Glomerular visceral epithelial cell (primary cell): ENCODE results near the gene STPG1.
A peak's percentile ranks its signal among the peaks of the same experiment; 100 is the strongest.
"Not testable (repeated sequence)": the region's sequence is repeated elsewhere in the genome, so short reads cannot be mapped to it uniquely, and the experiment has no call there.

ENCODE experiments used
- DNase-seq: peaks from one replicate; pipeline ENCODE4 v3.0.0-alpha.2; 2016; ENCODE audit errors: extremely low spot score

The STPG1 gene

GRCh38 chr1:24413350-24414163 is at the start of gene STPG1:
STPG1 (minus strand) TSS chr1:24413782; CDS start chr1:24401388, 12,394 bp downstream.
- DNase-seq: peak; percentile 89

DNA sequence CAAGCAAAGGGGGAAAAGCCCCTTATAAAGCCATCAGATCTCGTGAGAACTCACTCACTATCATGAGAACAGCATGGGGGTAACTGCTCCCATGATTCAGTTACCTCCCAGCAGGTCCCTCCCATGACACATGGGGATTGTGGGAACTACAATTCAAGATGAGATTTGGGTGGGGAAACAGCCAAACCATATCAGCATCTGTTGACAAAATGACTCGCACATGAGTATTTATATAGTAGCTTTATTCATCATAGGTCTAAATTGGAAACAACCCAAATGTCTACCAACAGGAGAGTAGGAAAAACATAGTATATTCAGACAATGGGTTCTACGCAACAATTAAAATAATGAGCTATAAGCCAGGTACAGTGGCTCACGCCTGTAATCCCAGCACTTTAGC is 48.5 kb upstream of the STPG1 start:
- DNase-seq: peak; percentile 12

DNA sequence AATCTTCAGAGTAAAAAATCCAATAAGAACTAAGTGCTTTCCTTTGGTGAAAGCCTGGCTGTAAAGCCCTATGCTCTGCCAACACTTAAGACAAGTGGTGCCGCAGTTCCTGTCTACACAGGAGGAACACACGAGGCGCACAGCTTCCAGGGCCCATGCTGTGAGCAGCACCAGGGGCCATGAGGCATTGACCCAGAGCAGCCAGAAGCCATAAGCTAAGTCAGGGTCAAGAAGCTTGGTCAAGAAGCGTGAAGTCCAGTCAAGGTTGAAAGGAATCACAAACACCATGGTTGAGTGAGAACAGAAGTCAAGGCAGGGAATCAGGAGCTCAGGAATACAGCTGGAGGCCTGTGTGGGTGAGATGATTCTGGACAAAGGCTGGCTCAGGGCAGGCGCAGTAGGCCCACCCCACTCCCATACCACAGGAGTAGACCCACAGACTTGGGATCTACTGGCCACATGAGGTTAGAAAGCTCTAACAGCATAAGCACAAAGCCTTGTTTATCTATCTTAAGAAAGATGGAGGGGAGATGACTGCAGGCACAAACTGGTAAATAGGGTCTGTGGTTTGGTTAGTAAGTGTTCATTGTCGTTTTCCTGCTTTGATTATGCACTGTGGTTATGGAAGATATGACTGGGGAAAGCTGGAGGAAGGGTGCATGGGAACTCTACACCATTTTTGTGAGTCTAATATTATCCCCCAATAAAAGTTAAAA is 46.1 kb upstream of the STPG1 start:
- DNase-seq: peak; percentile 89

- DNase-seq: no peak
Observed at GRCh38 chr1:24457866-24458265, 44.3 kb upstream of the STPG1 start.

GRCh38 chr1:24455272-24455671 is 41.7 kb upstream of the STPG1 start:
- DNase-seq: no peak

GRCh38 chr1:24454673-24455072 is 41.1 kb upstream of the STPG1 start:
- no peak for DNase-seq

DNA sequence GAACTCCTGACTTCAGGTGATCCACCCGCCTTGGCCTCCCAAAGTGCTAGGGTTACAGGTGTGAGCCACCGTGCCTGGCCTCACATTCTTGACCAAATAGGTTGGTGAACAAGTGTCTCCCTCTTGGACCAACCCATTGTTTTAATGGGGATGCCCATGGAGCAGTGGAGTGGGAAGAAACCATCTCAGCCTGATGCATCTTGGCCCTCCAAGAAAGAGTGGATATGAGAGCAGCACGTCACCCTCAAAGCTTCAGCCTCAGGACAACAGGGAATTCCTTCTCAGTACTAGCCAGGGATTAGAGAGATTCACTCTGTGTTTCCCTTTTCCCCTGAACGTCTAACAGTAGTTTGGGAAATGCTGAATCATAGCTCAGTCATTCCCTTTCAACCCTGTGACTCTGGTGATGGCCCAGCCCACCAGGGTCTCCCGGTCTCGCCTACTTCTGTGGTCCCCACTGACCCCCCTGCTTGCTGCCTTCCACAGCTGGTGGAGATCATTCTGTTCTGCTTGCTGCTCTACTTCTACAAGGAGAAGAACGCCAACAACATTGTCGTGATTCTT is 39.4 kb upstream of the STPG1 start:
- no peak for DNase-seq

DNA sequence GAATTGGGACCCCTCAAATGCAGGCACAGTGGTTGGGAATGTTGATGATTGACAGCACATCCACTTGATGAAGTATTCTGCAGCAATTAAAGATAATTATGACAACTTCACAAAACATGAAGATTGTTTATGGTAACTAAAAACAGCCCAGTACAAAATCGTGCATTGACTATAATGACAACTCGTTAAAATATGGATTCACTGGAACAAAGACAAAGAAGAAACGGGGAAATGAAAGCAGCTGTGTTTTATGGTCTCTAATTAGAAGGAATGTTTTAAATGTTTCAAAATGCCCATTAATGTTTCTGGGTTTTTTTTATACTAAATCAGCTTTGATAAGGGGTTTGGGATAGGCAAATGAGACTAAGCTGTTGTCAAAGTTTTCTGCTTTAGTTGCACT is 38.2 kb upstream of the STPG1 start:
- DNase-seq: no peak

DNA sequence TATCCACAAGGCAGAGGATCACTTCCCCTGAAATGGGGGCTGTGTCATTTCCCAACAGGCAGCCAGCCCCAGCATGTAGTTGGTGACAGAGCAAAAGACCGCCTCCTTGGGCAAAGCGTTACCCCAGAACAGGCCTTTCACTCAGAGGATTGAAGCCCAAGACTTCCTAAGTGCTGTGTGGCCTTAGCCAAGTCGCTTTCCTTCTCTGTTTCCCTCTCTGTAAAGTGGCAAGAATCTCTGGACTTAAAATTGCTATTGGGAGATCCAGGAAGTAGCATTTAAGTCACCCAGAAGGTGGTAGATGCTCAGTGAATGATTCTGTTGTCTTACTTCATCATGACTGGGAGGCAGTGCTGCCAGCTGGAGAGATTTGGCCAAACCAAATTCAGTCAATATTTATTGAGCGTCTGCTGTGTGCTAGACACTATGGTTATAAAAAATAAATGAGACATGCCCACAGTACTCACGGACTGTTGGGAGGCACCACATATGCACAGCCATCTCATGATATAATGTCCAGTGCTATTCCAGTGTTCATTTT is 37.3 kb upstream of the STPG1 start:
- DNase-seq: no peak

DNA sequence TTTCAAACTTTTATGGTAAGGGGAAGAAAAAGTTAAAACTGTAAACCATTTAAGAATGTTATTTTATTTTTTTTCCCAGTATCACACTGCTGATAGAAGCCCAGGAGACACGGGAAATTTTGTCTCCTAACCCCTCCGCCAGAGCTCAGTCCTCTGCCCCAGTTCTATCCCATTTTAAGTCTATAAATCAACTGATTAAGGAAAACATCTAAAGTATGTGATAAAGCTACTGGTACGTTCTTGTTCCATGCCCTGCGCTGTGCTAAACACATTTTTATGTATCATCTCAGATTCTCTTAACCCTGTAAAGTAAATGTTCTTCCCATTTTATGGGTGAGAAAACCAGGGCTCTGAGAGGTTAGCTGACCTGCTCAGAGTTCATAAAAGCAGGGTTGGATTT is 36.7 kb upstream of the STPG1 start:
- DNase-seq: no peak

DNA sequence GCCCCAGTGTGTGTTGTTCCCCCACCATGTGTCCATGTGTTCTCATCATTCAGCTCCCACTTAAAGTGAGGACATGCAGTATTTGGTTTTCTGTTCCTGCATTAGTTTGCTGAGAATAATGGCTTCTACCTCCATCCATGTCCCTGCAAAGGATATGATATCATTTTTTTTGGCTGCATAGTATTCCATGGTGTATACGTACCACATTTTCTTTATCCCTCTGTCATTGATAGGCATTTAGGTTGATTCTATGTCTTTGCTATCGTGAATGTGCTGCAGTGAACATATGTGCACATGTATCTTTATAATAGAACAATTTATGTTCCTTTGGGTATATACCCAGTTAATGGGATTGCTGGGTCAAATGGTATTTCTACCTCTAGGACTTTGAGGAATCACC is 32.9 kb upstream of the STPG1 start:
- not testable (repeated sequence) for DNase-seq

DNA sequence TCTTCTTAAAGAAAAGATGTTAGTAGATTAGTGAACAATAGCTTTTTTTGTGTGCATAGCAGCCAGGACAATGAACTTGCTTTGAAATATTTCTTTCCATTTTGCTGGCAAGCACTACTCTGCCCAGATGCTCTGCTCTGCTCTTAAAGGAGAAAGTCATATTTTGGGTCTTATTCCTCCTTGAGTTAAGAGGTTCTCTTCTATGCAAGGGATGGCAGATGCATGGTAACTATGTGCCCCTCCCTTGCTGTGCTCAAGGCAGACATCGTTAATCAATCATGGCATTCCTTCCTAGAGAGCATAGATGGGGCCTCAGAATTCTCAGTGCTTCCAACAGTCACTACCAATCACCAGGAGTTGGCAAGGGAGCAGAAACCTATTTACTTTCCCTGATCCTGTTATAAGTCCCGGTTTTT is 29.7 kb upstream of the STPG1 start:
- DNase-seq: no peak

DNA sequence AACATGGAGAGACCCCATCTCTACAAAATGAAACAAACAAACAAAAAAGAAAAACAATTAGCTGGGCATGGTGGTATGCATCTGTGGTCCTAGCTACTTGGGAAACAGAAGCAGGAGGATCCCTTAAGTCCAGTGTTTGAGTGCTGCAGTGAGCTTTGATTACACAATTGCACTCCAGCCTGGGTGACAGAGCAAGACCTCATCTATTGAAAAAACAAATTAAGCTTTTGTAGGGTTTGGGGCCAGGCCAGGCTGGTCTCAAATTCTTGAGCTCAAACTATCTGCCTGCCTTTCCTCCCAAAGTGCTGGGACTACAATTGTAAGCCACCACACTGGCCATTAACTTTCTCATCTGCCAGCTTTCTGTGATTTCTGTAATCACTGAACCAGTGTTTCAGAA is 29.2 kb upstream of the STPG1 start:
- no peak for DNase-seq

GRCh38 chr1:24441996-24442668 is 28.6 kb upstream of the STPG1 start:
- no peak for DNase-seq

DNA sequence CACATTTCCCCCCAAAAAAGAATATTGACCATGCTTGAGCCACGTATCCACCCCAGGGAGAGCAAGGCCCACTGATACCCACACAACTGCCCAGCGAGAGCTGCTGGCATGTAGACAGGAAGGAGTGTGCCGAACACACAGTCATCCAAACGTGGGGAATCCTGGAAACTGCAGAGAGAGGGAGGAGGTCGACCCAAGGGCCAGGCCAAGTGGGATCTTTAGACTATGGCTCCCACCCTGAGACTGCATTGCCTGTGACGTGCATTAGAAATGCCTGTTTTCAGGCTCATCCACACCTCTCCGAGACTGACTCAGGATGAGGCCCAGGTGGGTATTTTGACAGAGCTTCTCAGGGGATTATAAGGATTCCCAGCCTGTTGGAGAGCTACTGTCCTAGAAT is 27.9 kb upstream of the STPG1 start:
- no peak for DNase-seq

DNA sequence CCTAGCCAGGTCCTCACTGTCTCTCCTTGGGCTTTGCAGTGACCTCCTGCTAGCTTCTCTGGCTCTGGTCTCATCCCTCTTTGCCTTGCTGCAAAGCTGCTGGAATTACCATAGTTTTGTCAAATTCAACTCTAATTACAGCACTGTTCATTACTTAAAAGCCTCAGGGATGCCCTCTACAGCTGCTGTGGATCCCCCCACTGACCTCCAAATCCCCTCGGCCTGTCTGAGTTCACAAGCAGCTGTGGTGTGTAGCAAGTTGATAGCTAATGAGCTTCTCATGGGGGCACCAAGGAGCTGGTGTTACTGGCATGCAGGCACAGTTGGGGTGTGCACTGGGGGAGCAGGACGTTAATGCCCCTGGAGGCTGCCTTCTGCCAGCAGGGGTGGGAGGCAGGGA is 26.9 kb upstream of the STPG1 start:
- DNase-seq: no peak

DNA sequence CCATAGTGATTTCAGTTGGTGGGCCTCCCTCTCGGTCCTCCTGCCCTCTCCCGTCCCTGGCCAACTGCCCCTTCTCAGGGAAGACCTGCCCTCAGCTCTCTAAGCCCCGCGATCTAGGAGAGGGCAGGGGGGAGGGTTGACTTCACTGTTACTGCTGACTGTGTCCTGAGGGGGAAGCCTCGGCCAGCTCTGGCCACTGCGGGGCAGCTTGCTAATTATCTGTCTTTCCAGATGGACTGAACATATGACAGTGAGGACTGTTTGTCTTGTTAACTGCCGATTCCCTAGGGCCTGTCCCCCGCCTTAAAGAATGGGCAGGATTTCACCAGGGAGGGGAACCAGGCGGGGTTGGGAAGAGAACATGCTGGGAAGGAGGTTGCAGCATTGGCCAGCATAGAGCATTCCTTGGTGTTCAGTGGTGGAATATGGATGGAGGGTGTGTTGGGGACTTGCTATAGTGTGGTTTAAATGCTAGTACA is 24.9 kb upstream of the STPG1 start:
- no peak for DNase-seq

DNA sequence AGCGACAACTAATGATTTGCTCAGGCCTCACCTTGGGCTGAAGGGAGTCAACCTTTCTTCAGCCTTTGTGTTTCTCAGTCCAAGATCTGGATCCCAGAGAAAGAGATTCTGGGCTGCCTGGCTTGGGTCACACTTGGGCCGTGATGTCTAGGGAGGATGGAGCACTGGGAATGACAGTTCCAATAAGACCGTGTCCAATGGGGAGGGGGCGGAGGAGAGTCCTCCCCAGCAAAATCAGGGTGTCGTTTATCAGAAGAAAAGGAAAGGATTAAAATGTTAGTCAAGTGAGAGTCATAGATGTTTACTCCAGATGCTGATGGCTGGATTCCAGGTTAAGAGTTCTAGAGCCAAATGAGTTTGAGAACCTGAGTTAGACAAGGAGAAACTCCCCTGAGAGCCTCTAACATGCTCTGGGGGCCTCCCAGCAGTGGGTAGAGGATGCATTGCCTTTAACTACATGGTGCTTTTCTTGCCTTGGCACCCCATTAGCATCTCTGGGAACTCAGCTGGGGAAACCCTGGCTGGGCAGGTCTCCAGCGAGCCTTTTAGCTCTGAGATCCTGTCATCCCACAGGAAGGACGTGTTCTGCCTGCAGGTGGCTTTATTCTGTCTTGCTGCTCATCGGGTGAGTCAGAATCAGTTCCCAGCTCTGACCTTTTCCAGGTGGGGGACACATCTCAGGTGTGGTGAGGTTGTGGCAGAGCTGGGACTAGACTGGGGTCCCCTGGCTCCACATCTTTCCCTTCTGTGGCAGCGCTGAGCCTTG is 24.2 kb upstream of the STPG1 start:
- no peak for DNase-seq

- DNase-seq: no peak
Observed at GRCh38 chr1:24435782-24436365, 22.3 kb upstream of the STPG1 start.

GRCh38 chr1:24427545-24427862 is 13.9 kb upstream of the STPG1 start:
- DNase-seq: no peak
